SK-N-SH (cell line): ENCODE measurements around the gene CCND2. TPM values are rescaled to one million over a fixed set of nuclear protein-coding genes. Genes with fewer than 3 reads are reported as not detected.

ENCODE experiments used
- CTCF ChIA-PET: fragments of 300-600, 350-600 bp; formaldehyde crosslinking; extraction: SDS; loops from one replicate; lab custom pipeline; 2021; lab: Yijun Ruan, JAX
- POLR2A ChIA-PET: fragments of 350-600 bp; sonication (Branson Sonifier 250); formaldehyde crosslinking; extraction: SDS; loops from one replicate; lab custom pipeline; 2020; ENCODE audit warnings: antibody characterized with exemption, inconsistent platforms; lab: Yijun Ruan, JAX
- DNase-seq: peaks from one replicate; pipeline ENCODE4 v3.0.0; 2012
- H2AFZ ChIP-seq: fragments of 200-600 bp; sonication (generic); 2 replicates; pipeline ENCODE4 v1.8.1; 2016; ENCODE audit warnings: antibody characterized with exemption, mild to moderate bottlenecking, low read depth
- H3F3A ChIP-seq: fragments of 200-600 bp; sonication (generic); replicated peaks from 2 replicates; pipeline ENCODE3; 2016; ENCODE audit warnings: antibody characterized with exemption, mild to moderate bottlenecking; ENCODE audit not compliant: insufficient read depth
- H3K27ac ChIP-seq, 2 experiments: fragments of 200-500 bp in 1 of 2; fragments of 200-600 bp in 1 of 2; sonication (Bioruptor generic) in 1 of 2; sonication (generic), shearing (Covaris generic) in 1 of 2; 2 replicates each; pipeline versions ENCODE4 v1.5.1 to v1.6.1; 2014 to 2016; ENCODE audit warnings: low read depth in 2 of 2, inconsistent platforms in 1 of 2, low read length in 1 of 2, mild to moderate bottlenecking in 1 of 2, mixed read lengths in 1 of 2
- H3K27me3 ChIP-seq: fragments of 200-600 bp; sonication (generic), shearing (Covaris generic); 2 replicates; pipeline ENCODE4 v1.6.1; 2016; ENCODE audit warnings: mixed run types; ENCODE audit not compliant: insufficient read depth
- H3K36me3 ChIP-seq, 2 experiments: fragments of 200-500 bp in 1 of 2; fragments of 200-600 bp in 1 of 2; sonication (Bioruptor generic) in 1 of 2; sonication (generic) in 1 of 2; replicated peaks in 1 of 2; 2 replicates each; pipeline versions ENCODE3 to v1.5.1; 2014 to 2016; ENCODE audit warnings: low read length in 1 of 2, mild to moderate bottlenecking in 1 of 2; ENCODE audit not compliant: insufficient read depth in 2 of 2, control insufficient read depth in 1 of 2
- H3K4me1 ChIP-seq, 2 experiments: fragments of 200-500 bp in 1 of 2; fragments of 200-600 bp in 1 of 2; sonication (Bioruptor generic) in 1 of 2; sonication (generic), shearing (Covaris generic) in 1 of 2; 2 replicates each; pipeline versions ENCODE4 v1.5.1 to v1.6.1; 2014 to 2016; ENCODE audit warnings: low read depth in 1 of 2, low read length in 1 of 2, mixed run types in 1 of 2; ENCODE audit not compliant: insufficient read depth in 2 of 2, control insufficient read depth in 1 of 2
- H3K4me2 ChIP-seq: fragments of 200-600 bp; sonication (generic), shearing (Covaris generic); 2 replicates; pipeline ENCODE4 v1.6.1; 2017; ENCODE audit warnings: mixed run types
- H3K4me3 ChIP-seq, 2 experiments: fragments of 200-500 bp in 1 of 2; fragments of 200-600 bp in 1 of 2; sonication (Bioruptor generic) in 1 of 2; sonication (generic), shearing (Covaris generic) in 1 of 2; 2 replicates each; pipeline versions ENCODE4 v1.5.1 to v1.8.1; 2014 to 2016; ENCODE audit warnings: low read depth in 2 of 2, inconsistent platforms in 1 of 2, low read length in 1 of 2, mild to moderate bottlenecking in 1 of 2, mixed read lengths in 1 of 2, moderate library complexity in 1 of 2
- H3K79me2 ChIP-seq: fragments of 200-600 bp; sonication (generic); 2 replicates; pipeline ENCODE4 v1.8.1; 2017; ENCODE audit warnings: mild to moderate bottlenecking; ENCODE audit not compliant: insufficient read depth
- H3K9ac ChIP-seq: fragments of 200-600 bp; sonication (generic); 2 replicates; pipeline ENCODE4 v1.6.1; 2017; ENCODE audit warnings: mixed run types
- H3K9me2 ChIP-seq: fragments of 200-600 bp; sonication (generic); 2 replicates; pipeline ENCODE4 v1.6.1; 2017; ENCODE audit warnings: mixed run types
- H3K9me3 ChIP-seq: fragments of 200-600 bp; sonication (generic); 2 replicates; pipeline ENCODE4 v1.6.1; 2017; ENCODE audit warnings: mixed run types, mild to moderate bottlenecking, moderate library complexity
- H4K20me1 ChIP-seq: fragments of 200-600 bp; sonication (generic); 2 replicates; pipeline ENCODE4 v1.6.1; 2017; ENCODE audit warnings: mild to moderate bottlenecking, mixed run types; ENCODE audit not compliant: insufficient read depth
- CHD2 ChIP-seq: fragments of 150-350 bp; IDR thresholded peaks from 2 replicates; pipeline ENCODE4 v1.6.1; 2018; ENCODE audit warnings: low read length; ENCODE audit not compliant: partially characterized antibody
- EP300 ChIP-seq, 2 experiments: IDR thresholded peaks; 2 replicates each; pipeline versions ENCODE4 v1.4.0 to v1.6.1; 2012; ENCODE audit warnings: borderline replicate concordance in 1 of 2, low read depth in 1 of 2, low read length in 1 of 2
- EZH2phosphoT487 ChIP-seq: fragments of 200-600 bp; sonication (generic); IDR thresholded peaks from 2 replicates; pipeline ENCODE4 v1.6.1; 2017; ENCODE audit warnings: low read depth, mixed run types, mild to moderate bottlenecking, antibody characterized with exemption, moderate library complexity, borderline replicate concordance
- FOSL2 ChIP-seq: IDR thresholded peaks from 2 replicates; pipeline ENCODE4 v1.4.0; 2012; ENCODE audit warnings: low read depth, mild to moderate bottlenecking, moderate library complexity, borderline replicate concordance
- FOXJ3 ChIP-seq: sonication (generic); formaldehyde crosslinking; IDR thresholded peaks from 2 replicates; pipeline ENCODE4 v1.5.1; 2020; ENCODE audit warnings: mild to moderate bottlenecking, missing genetic modification reagents
- FOXM1 ChIP-seq: IDR thresholded peaks from 2 replicates; pipeline ENCODE4 v1.4.0; 2012; ENCODE audit warnings: low read depth, mild to moderate bottlenecking
- JUND ChIP-seq: IDR thresholded peaks from 2 replicates; pipeline ENCODE4 v1.4.0; 2012
- MEF2A ChIP-seq: IDR thresholded peaks from 2 replicates; pipeline ENCODE4 v1.4.0; 2012; ENCODE audit warnings: low read depth, borderline replicate concordance
- NFIC ChIP-seq: IDR thresholded peaks from 2 replicates; pipeline ENCODE4 v1.4.0; 2012; ENCODE audit warnings: borderline replicate concordance
- RXRA ChIP-seq: IDR thresholded peaks from 2 replicates; pipeline ENCODE4 v1.4.0; 2012; ENCODE audit warnings: low read depth, mild to moderate bottlenecking, borderline replicate concordance
- TEAD4 ChIP-seq: IDR thresholded peaks from 2 replicates; pipeline ENCODE4 v1.4.0; 2012; ENCODE audit warnings: mild to moderate bottlenecking, borderline replicate concordance; ENCODE audit not compliant: insufficient read depth
- WGBS: methylation state at CpG from one replicate; pipeline ENCODE4 v1.1.6; 2017; ENCODE audit warnings: low lambda C conversion rate; 5-methylcytosine and 5-hydroxymethylcytosine counted together
- polyA plus RNA-seq, 3 experiments: library from polyadenylated mRNA; depleted of rRNA; stranded (reverse); fragments of >200 nt; gene quantifications; 2 replicates each; pipeline ENCODE4 v1.2.3, GENCODE V29; 2012
- TF ChIP-seq, protein P1 (sequence below): IDR thresholded peaks from 2 replicates; pipeline ENCODE4 v1.6.1; 2012; ENCODE audit warnings: mild to moderate bottlenecking, low read depth, low read length, moderate library complexity
- TF ChIP-seq, protein P2 (sequence below): IDR thresholded peaks from 2 replicates; pipeline ENCODE4; 2012
- TF ChIP-seq, protein P3 (sequence below): fragments of 200-600 bp; sonication (generic); IDR thresholded peaks from 2 replicates; pipeline ENCODE4 v1.6.1; 2017; ENCODE audit warnings: antibody characterized with exemption, mild to moderate bottlenecking, moderate library complexity
- TF ChIP-seq, protein P4 (sequence below): IDR thresholded peaks from 2 replicates; pipeline ENCODE4 v1.4.0; 2012; ENCODE audit warnings: low read depth, borderline replicate concordance

CCND2 gene
- polyA plus RNA-seq, 1 of the 3 experiments (the other 2 are of a cell fraction), result not detected

DNA sequence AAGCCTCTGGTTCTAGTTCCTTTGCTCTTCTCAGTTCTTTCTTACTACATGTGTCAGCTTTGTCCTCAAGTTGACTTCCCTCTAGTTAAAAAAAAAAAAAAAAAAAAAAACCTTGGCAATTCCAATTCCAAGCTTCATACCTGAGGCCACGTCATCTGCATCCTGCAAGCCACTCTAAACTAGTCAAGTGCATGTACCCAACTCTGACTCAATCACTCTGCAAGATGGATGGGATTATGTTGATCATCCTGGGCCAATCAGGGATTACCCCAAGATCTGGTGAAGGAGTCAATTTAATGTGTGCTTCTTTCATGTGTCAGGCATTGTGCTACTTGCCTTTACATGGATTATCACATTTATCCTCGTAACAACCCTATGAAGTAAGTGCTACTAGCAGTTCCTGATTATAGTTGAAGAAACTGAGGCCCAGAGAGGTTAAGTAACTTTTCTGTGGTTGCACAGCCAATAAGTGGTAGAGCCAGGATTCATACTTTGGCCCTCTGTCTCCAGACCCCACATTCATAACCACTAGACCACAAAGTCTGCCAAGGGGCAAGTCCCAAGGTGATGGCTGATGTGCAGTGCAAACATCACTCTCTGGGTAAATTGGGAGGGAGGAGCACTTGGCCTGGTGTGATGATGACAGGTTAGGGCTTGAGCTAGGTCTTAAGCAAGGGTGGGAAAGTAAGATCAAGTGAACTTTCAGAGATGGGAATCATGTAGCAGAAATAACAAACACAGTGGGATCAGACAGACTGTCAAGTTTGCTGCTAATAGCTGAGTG is 17.3 kb upstream of the CCND2 start:
- H3K9ac ChIP-seq, result no peak overlapping the region
- 0% methylated on average over 2 of the region's 2 CpGs for WGBS
- ChIA-PET POLR2A (no interaction called here), CTCF (interaction anchor here (1.3 to 1.9 kb wide), 2 partner anchors 20 to 21 kb away, joined by 8 to 10 read pairs; no protein-coding TSS in a partner anchor)
- no peak overlapping the region for H3K4me2 ChIP-seq
- H3K36me3 ChIP-seq, result no peaks in the 10 kb centered on the region
- no peaks in the 10 kb centered on the region for H3K9me3 ChIP-seq
- H2AFZ ChIP-seq, result no peak overlapping the region
- no peak overlapping the region for H3K27ac ChIP-seq
- no peaks in the 10 kb centered on the region for H3K4me1 ChIP-seq
- no peaks in the 10 kb centered on the region for H3F3A ChIP-seq
- no peaks in the 10 kb centered on the region for H3K79me2 ChIP-seq
- H3K4me3 ChIP-seq, result no peak overlapping the region
- H3K27me3 ChIP-seq, result peaks cover 18% of the 10 kb centered on the region
- no peaks in the 10 kb centered on the region for H4K20me1 ChIP-seq
- no peaks in the 10 kb centered on the region for H3K9me2 ChIP-seq
- TF ChIP-seq, protein P1, sequence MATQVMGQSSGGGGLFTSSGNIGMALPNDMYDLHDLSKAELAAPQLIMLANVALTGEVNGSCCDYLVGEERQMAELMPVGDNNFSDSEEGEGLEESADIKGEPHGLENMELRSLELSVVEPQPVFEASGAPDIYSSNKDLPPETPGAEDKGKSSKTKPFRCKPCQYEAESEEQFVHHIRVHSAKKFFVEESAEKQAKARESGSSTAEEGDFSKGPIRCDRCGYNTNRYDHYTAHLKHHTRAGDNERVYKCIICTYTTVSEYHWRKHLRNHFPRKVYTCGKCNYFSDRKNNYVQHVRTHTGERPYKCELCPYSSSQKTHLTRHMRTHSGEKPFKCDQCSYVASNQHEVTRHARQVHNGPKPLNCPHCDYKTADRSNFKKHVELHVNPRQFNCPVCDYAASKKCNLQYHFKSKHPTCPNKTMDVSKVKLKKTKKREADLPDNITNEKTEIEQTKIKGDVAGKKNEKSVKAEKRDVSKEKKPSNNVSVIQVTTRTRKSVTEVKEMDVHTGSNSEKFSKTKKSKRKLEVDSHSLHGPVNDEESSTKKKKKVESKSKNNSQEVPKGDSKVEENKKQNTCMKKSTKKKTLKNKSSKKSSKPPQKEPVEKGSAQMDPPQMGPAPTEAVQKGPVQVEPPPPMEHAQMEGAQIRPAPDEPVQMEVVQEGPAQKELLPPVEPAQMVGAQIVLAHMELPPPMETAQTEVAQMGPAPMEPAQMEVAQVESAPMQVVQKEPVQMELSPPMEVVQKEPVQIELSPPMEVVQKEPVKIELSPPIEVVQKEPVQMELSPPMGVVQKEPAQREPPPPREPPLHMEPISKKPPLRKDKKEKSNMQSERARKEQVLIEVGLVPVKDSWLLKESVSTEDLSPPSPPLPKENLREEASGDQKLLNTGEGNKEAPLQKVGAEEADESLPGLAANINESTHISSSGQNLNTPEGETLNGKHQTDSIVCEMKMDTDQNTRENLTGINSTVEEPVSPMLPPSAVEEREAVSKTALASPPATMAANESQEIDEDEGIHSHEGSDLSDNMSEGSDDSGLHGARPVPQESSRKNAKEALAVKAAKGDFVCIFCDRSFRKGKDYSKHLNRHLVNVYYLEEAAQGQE, result no peak
- TF ChIP-seq TEAD4, result no peak
- no peak for TF ChIP-seq FOXM1
- TF ChIP-seq EP300 (IDR thresholded peaks at IDR 0.05; ENCODE audit: borderline replicate concordance in 1 of 2, low read depth in 1 of 2, low read length in 1 of 2), result no peak
- TF ChIP-seq FOSL2, result no peak
- TF ChIP-seq, protein P2, sequence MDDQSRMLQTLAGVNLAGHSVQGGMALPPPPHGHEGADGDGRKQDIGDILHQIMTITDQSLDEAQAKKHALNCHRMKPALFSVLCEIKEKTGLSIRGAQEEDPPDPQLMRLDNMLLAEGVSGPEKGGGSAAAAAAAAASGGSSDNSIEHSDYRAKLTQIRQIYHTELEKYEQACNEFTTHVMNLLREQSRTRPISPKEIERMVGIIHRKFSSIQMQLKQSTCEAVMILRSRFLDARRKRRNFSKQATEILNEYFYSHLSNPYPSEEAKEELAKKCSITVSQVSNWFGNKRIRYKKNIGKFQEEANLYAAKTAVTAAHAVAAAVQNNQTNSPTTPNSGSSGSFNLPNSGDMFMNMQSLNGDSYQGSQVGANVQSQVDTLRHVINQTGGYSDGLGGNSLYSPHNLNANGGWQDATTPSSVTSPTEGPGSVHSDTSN, result no peak
- no peak for DNase-seq

DNA sequence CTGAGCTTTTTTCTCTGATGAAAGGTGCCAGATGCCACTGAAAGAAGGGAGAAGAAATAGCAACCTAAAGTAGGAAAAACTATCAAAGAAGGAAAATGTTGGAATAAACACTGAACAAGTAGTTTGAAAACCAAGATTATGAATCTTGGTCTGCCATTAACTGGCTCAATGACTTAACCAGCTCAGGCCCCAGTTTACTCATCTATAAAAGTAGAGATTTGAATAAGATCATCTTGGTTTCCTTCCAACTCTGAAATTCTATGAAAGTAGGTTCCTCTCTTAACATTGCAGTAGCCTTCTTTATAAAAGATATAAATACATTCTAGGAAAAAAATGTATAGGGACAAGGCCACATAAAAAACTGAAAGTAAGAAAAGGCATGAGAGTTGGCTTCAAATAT is 16.1 kb upstream of the CCND2 start:
- Histone ChIP-seq H3K36me3 (no peaks in the 10 kb centered on the region), H3F3A (no peaks in the 10 kb centered on the region), H3K79me2 (no peaks in the 10 kb centered on the region), H3K4me1 (no peaks in the 10 kb centered on the region), H3K27me3 (peaks cover 19% of the 10 kb centered on the region), H3K4me2 (no peak overlapping the region), H3K27ac (no peak overlapping the region), H3K9ac (no peak overlapping the region), H3K4me3 (no peak overlapping the region), H3K9me2 (no peaks in the 10 kb centered on the region), H3K9me3 (no peaks in the 10 kb centered on the region), H4K20me1 (no peaks in the 10 kb centered on the region), H2AFZ (no peak overlapping the region)
- ChIA-PET POLR2A (no interaction called here), CTCF (interaction anchor here (0.9 to 1.9 kb wide), 2 partner anchors 11 to 19 kb away, joined by 3 to 10 read pairs; no protein-coding TSS in a partner anchor)
- no peak for DNase-seq
- no peak for TF ChIP-seq JUND
- no peak for TF ChIP-seq EZH2phosphoT487
- no peak for TF ChIP-seq FOXJ3 (CRISPR knock-in tag)
- TF ChIP-seq, protein P3, sequence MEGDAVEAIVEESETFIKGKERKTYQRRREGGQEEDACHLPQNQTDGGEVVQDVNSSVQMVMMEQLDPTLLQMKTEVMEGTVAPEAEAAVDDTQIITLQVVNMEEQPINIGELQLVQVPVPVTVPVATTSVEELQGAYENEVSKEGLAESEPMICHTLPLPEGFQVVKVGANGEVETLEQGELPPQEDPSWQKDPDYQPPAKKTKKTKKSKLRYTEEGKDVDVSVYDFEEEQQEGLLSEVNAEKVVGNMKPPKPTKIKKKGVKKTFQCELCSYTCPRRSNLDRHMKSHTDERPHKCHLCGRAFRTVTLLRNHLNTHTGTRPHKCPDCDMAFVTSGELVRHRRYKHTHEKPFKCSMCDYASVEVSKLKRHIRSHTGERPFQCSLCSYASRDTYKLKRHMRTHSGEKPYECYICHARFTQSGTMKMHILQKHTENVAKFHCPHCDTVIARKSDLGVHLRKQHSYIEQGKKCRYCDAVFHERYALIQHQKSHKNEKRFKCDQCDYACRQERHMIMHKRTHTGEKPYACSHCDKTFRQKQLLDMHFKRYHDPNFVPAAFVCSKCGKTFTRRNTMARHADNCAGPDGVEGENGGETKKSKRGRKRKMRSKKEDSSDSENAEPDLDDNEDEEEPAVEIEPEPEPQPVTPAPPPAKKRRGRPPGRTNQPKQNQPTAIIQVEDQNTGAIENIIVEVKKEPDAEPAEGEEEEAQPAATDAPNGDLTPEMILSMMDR, result no peak
- TF ChIP-seq CHD2, result no peak
- TF ChIP-seq, protein P4, sequence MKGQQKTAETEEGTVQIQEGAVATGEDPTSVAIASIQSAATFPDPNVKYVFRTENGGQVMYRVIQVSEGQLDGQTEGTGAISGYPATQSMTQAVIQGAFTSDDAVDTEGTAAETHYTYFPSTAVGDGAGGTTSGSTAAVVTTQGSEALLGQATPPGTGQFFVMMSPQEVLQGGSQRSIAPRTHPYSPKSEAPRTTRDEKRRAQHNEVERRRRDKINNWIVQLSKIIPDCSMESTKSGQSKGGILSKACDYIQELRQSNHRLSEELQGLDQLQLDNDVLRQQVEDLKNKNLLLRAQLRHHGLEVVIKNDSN, result no peak
- no peak for TF ChIP-seq RXRA
- no peak for TF ChIP-seq MEF2A
- no peak for TF ChIP-seq TEAD4
- no peak for TF ChIP-seq NFIC
- TF ChIP-seq, protein P2, result no peak
